Body of pancreas (tissue), 4 donors: ENCODE measurements around the gene IL22RA1.

Source experiments
- POLR2A ChIP-seq, 3 donors: fragments of 450-650 bp; IDR thresholded peaks; one replicate each; pipeline ENCODE4 v1.6.1; 2016; ENCODE audit warnings: antibody characterized with exemption in 3 of 3, mild to moderate bottlenecking in 2 of 3
- TF ChIP-seq, protein P1 (sequence below), 7 experiments: fragments of 450-650 bp in 4 of 7; fragments of 200-600 bp in 3 of 7; sonication (generic) in 3 of 7; IDR thresholded peaks; one replicate each; pipeline ENCODE4 v1.5.1; 2016 to 2019; ENCODE audit warnings: antibody characterized with exemption in 7 of 7

DNA sequence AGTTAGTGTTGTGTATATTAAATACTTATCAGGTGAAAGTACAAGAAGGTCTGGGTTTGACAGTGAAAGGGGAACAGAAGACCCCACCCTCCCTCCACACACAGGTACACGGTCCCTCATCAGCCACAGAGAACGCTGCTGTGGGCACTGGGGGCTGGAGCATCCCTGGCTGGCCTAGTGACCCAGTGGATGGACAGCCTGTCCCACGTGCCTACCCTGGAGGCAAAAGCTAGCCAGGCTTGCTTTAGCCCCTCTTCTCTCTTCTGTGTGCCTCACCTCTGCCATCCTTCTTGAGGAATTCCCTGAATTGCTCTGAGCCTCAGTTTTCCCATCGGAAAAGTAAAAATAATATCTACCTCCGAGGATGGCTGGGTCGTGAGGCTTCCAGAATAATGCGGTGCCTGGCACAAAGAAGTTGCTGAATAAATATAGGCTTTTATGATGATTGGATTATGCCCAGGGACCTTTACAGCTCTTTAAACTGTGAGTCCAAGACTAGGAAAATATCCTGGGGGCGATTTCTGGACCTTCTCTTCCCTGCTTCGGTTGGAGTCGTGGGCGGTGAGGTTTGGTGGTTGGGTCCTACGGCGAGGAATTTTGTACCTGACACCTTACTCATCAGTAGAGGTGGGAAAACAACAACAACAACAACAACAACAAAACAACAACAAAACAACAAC lies 43.2 kb upstream of the IL22RA1 start:
- TF ChIP-seq, protein P1, sequence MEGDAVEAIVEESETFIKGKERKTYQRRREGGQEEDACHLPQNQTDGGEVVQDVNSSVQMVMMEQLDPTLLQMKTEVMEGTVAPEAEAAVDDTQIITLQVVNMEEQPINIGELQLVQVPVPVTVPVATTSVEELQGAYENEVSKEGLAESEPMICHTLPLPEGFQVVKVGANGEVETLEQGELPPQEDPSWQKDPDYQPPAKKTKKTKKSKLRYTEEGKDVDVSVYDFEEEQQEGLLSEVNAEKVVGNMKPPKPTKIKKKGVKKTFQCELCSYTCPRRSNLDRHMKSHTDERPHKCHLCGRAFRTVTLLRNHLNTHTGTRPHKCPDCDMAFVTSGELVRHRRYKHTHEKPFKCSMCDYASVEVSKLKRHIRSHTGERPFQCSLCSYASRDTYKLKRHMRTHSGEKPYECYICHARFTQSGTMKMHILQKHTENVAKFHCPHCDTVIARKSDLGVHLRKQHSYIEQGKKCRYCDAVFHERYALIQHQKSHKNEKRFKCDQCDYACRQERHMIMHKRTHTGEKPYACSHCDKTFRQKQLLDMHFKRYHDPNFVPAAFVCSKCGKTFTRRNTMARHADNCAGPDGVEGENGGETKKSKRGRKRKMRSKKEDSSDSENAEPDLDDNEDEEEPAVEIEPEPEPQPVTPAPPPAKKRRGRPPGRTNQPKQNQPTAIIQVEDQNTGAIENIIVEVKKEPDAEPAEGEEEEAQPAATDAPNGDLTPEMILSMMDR (IDR thresholded peaks at IDR 0.05), result no peak
- no peak for TF ChIP-seq POLR2A (IDR thresholded peaks at IDR 0.05)
